Neural progenitor cell (in vitro differentiated cells): Measurements from ENCODE around the gene MUC5AC. TPM values are rescaled to one million over a fixed set of nuclear protein-coding genes. Genes with fewer than 3 reads are reported as not detected.
"Not testable (repeated sequence)": the region's sequence is repeated elsewhere in the genome, so short reads cannot be mapped to it uniquely, and the experiment has no call there.

ENCODE experiments used
- DNase-seq: peaks from one replicate; pipeline ENCODE4 v3.0.0-alpha.2; 2016; ENCODE audit warnings: low spot score
- H2AFZ ChIP-seq: fragments of 200-600 bp; sonication (generic); replicated peaks from 2 replicates; pipeline ENCODE4 v1.6.1; 2016; ENCODE audit warnings: antibody characterized with exemption
- H3F3A ChIP-seq: fragments of 200-600 bp; sonication (generic); 2 replicates; pipeline ENCODE4 v1.6.1; 2016; ENCODE audit warnings: antibody characterized with exemption, low read depth
- H3K27ac ChIP-seq: fragments of 200-600 bp; sonication (generic); 2 replicates; pipeline ENCODE4 v1.5.1; 2016; ENCODE audit warnings: mild to moderate bottlenecking
- H3K27me3 ChIP-seq: fragments of 200-600 bp; sonication (generic); 2 replicates; pipeline ENCODE4 v1.6.1; 2016; ENCODE audit warnings: mild to moderate bottlenecking, moderate library complexity
- H3K36me3 ChIP-seq: fragments of 200-600 bp; sonication (generic); 2 replicates; pipeline ENCODE4 v1.5.1; 2016
- H3K4me1 ChIP-seq: fragments of 200-600 bp; sonication (generic); 2 replicates; pipeline ENCODE4 v1.6.1; 2016; ENCODE audit warnings: mixed run types
- H3K4me2 ChIP-seq: fragments of 200-600 bp; sonication (generic); 2 replicates; pipeline ENCODE4 v1.6.1; 2016
- H3K4me3 ChIP-seq: fragments of 200-600 bp; sonication (generic); 2 replicates; pipeline ENCODE4 v1.5.1; 2016
- H3K79me2 ChIP-seq: fragments of 200-600 bp; sonication (generic); 2 replicates; pipeline ENCODE4 v1.6.1; 2016; ENCODE audit warnings: low read depth
- H3K9ac ChIP-seq: fragments of 200-600 bp; sonication (generic); 2 replicates; pipeline ENCODE4 v1.6.1; 2016
- H3K9me3 ChIP-seq: fragments of 200-600 bp; sonication (generic); 2 replicates; pipeline ENCODE4 v1.5.1; 2016; ENCODE audit warnings: low read depth
- H4K20me1 ChIP-seq: fragments of 200-600 bp; sonication (generic); 2 replicates; pipeline ENCODE4 v1.6.1; 2016; ENCODE audit warnings: low read depth
- H3K27ac Mint-ChIP-seq: 3 replicates; pipeline ENCODE4 v1.8.0; 2021; ENCODE audit warnings: mixed read lengths
- H3K27me3 Mint-ChIP-seq: 2 replicates; pipeline ENCODE4 v1.8.0; 2022; ENCODE audit warnings: low read depth, mild to moderate bottlenecking, inconsistent platforms, moderate library complexity, mixed read lengths; ENCODE audit not compliant: insufficient read depth
- H3K36me3 Mint-ChIP-seq: 3 replicates; pipeline ENCODE4 v1.8.0; 2021; ENCODE audit warnings: mixed read lengths
- H3K4me1 Mint-ChIP-seq: 3 replicates; pipeline ENCODE4 v1.8.0; 2021; ENCODE audit warnings: mixed read lengths
- H3K4me3 Mint-ChIP-seq: 3 replicates; pipeline ENCODE4 v1.8.0; 2021; ENCODE audit warnings: mild to moderate bottlenecking, moderate library complexity, mixed read lengths
- H3K9me3 Mint-ChIP-seq: 3 replicates; pipeline ENCODE4 v1.8.0; 2020; ENCODE audit warnings: mixed read lengths
- CTCF ChIP-seq: fragments of 200-600 bp; sonication (generic); IDR thresholded peaks from 2 replicates; pipeline ENCODE4 v1.5.1; 2017; ENCODE audit warnings: antibody characterized with exemption, mild to moderate bottlenecking
- EZH2 ChIP-seq: fragments of 200-600 bp; sonication (generic); IDR thresholded peaks from 2 replicates; pipeline ENCODE4 v1.6.1; 2017; ENCODE audit warnings: antibody characterized with exemption, mild to moderate bottlenecking, moderate library complexity
- EZH2phosphoT487 ChIP-seq: fragments of 200-600 bp; sonication (generic); IDR thresholded peaks from 2 replicates; pipeline ENCODE4 v1.6.1; 2017; ENCODE audit warnings: antibody characterized with exemption
- total RNA-seq: library from RNA; depleted of rRNA; stranded (reverse); fragments of >200 nt; gene quantifications from 2 replicates; pipeline ENCODE4 v1.2.3, GENCODE V29; 2015; ENCODE audit warnings: low replicate concordance

MUC5AC gene
- total RNA-seq, 1 donor from 2014 or later: not detected

GRCh38 chr11:1113405-1114201 lies 44.1 kb upstream of the MUC5AC start:
- Histone ChIP-seq H3K4me1 (no peaks in the 10 kb centered on the region), H3K9ac (no peak overlapping the region), H3K4me3 (no peak overlapping the region), H3K79me2 (no peaks in the 10 kb centered on the region), H3K27me3 (peaks cover 3% of the 10 kb centered on the region), H3K4me2 (no peak overlapping the region), H4K20me1 (no peaks in the 10 kb centered on the region), H2AFZ (no peak overlapping the region), H3K9me3 (no peaks in the 10 kb centered on the region), H3K27ac (no peak overlapping the region), H3K36me3 (no peaks in the 10 kb centered on the region), H3F3A (no peaks in the 10 kb centered on the region)
- no peak for DNase-seq
- no peaks in the 10 kb centered on the region for H3K9me3 Mint-ChIP-seq
- no peaks in the 10 kb centered on the region for H3K4me1 Mint-ChIP-seq
- no peak overlapping the region for H3K4me3 Mint-ChIP-seq
- TF ChIP-seq CTCF (no peak), EZH2 (no peak), EZH2phosphoT487 (no peak)
- H3K36me3 Mint-ChIP-seq: no peaks in the 10 kb centered on the region
- H3K27me3 Mint-ChIP-seq: peaks cover 11% of the 10 kb centered on the region
- no peak overlapping the region for H3K27ac Mint-ChIP-seq

- DNase-seq, H3K27ac Mint-ChIP-seq: not testable (repeated sequence)
Observed at GRCh38 chr11:1115292-1115691, 42.5 kb upstream of the MUC5AC start.

GRCh38 chr11:1116104-1116503 lies 41.6 kb upstream of the MUC5AC start:
- Histone ChIP-seq H3K79me2 (no peaks in the 10 kb centered on the region), H4K20me1 (no peaks in the 10 kb centered on the region), H3K4me2 (no peak overlapping the region), H2AFZ (no peak overlapping the region), H3K27me3 (peaks cover 3% of the 10 kb centered on the region), H3K4me3 (no peak overlapping the region), H3K4me1 (no peaks in the 10 kb centered on the region), H3K9ac (no peak overlapping the region), H3K9me3 (no peaks in the 10 kb centered on the region), H3F3A (no peaks in the 10 kb centered on the region), H3K27ac (no peak overlapping the region), H3K36me3 (no peaks in the 10 kb centered on the region)
- Mint-ChIP-seq H3K4me1 (no peaks in the 10 kb centered on the region), H3K27me3 (peaks cover 11% of the 10 kb centered on the region), H3K36me3 (no peaks in the 10 kb centered on the region), H3K27ac (no peak overlapping the region), H3K4me3 (no peak overlapping the region), H3K9me3 (no peaks in the 10 kb centered on the region)
- DNase-seq: no peak
- TF ChIP-seq EZH2phosphoT487 (no peak), EZH2 (no peak), CTCF (no peak)

More at GRCh38 chr11:1115292-1115691, 42.5 kb upstream of the MUC5AC start:
- not testable (repeated sequence) for H3K27me3 ChIP-seq, H3K4me2 ChIP-seq, H3K36me3 ChIP-seq, H3K9me3 ChIP-seq, H3K4me3 Mint-ChIP-seq, H3K4me1 ChIP-seq, H3K9ac ChIP-seq, H3K36me3 Mint-ChIP-seq, H2AFZ ChIP-seq, H3K79me2 ChIP-seq, H3K4me1 Mint-ChIP-seq, H3K4me3 ChIP-seq, H4K20me1 ChIP-seq, H3F3A ChIP-seq, H3K9me3 Mint-ChIP-seq, H3K27ac ChIP-seq
- H3K27me3 Mint-ChIP-seq: peaks cover 13% of the 10 kb centered on the region

- no peak overlapping the region for H3K27ac Mint-ChIP-seq
- no peaks in the 10 kb centered on the region for H4K20me1 ChIP-seq
- no peak overlapping the region for H3K4me3 Mint-ChIP-seq
- no peaks in the 10 kb centered on the region for H3K79me2 ChIP-seq
- peaks cover 3% of the 10 kb centered on the region for H3K27me3 ChIP-seq
- no peak overlapping the region for H3K27ac ChIP-seq
- DNase-seq: no peak
- no peaks in the 10 kb centered on the region for H3K9me3 ChIP-seq
- no peaks in the 10 kb centered on the region for H3K36me3 Mint-ChIP-seq
- TF ChIP-seq EZH2phosphoT487 (no peak), CTCF (no peak), EZH2 (no peak)
- no peaks in the 10 kb centered on the region for H3K9me3 Mint-ChIP-seq
- H3K27me3 Mint-ChIP-seq: peaks cover 11% of the 10 kb centered on the region
- no peaks in the 10 kb centered on the region for H3F3A ChIP-seq
- H3K4me1 ChIP-seq: no peaks in the 10 kb centered on the region
- no peaks in the 10 kb centered on the region for H3K36me3 ChIP-seq
- H3K4me2 ChIP-seq: no peak overlapping the region
- no peak overlapping the region for H2AFZ ChIP-seq
- H3K9ac ChIP-seq: no peak overlapping the region
- no peak overlapping the region for H3K4me3 ChIP-seq
- H3K4me1 Mint-ChIP-seq: no peaks in the 10 kb centered on the region
Observed at GRCh38 chr11:1116666-1117390, 40.9 kb upstream of the MUC5AC start.
